Subcutaneous abdominal adipose tissue (tissue), 5 donors: ENCODE results near the gene NLGN1.
"Not testable (repeated sequence)": the region's sequence is repeated elsewhere in the genome, so short reads cannot be mapped to it uniquely, and the experiment has no call there.

ENCODE experiments used
- H3K27ac ChIP-seq: one replicate; pipeline ENCODE4 v1.7.0; 2013; ENCODE audit warnings: low read depth, mild to moderate bottlenecking, inconsistent platforms, low read length, moderate library complexity
- H3K27me3 ChIP-seq, 5 donors: one replicate each; pipeline ENCODE4 v1.7.0; 2013; ENCODE audit warnings: low read length in 5 of 5, inconsistent platforms in 1 of 5; ENCODE audit not compliant: control insufficient read depth in 5 of 5, insufficient read depth in 4 of 5
- H3K36me3 ChIP-seq, 5 donors: one replicate each; pipeline ENCODE4 v1.7.0; 2013; ENCODE audit warnings: low read length in 5 of 5; ENCODE audit not compliant: control insufficient read depth in 5 of 5, insufficient read depth in 5 of 5
- H3K4me1 ChIP-seq, 5 donors: one replicate each; pipeline ENCODE4 v1.7.0; 2013; ENCODE audit warnings: low read length in 5 of 5, mild to moderate bottlenecking in 3 of 5, moderate library complexity in 1 of 5; ENCODE audit not compliant: control insufficient read depth in 5 of 5, insufficient read depth in 5 of 5
- H3K4me3 ChIP-seq, 5 donors: one replicate each; pipeline ENCODE4 v1.7.0; 2013; ENCODE audit warnings: low read length in 5 of 5, low read depth in 1 of 5
- H3K9ac ChIP-seq, 5 donors: one replicate each; pipeline ENCODE4 v1.7.0; 2013; ENCODE audit warnings: low read length in 5 of 5, mild to moderate bottlenecking in 4 of 5, moderate library complexity in 3 of 5
- H3K9me3 ChIP-seq, 5 donors: one replicate each; pipeline ENCODE4 v1.7.0; 2013; ENCODE audit warnings: low read length in 5 of 5; ENCODE audit not compliant: control insufficient read depth in 5 of 5
- donor health status: healthy.
- donor health status: healthy.
- donor health status: healthy.
- donor health status: healthy.
- donor health status: healthy.

Gene NLGN1

GRCh38 chr3:174223042-174223441, 825.5 kb downstream of the NLGN1 start:
- no peaks in the 10 kb centered on the region for H3K27me3 ChIP-seq
- H3K27ac ChIP-seq, result no peak overlapping the region
- H3K9ac ChIP-seq, result no peak overlapping the region
- no peaks in the 10 kb centered on the region for H3K9me3 ChIP-seq
- H3K4me1 ChIP-seq, result no peaks in the 10 kb centered on the region
- no peak overlapping the region for H3K4me3 ChIP-seq
- H3K36me3 ChIP-seq, result no peaks in the 10 kb centered on the region

- Histone ChIP-seq H3K27ac (no peak overlapping the region), H3K9ac (no peak overlapping the region)
Observed at GRCh38 chr3:174223626-174224025, 826.1 kb downstream of the NLGN1 start.

GRCh38 chr3:174229916-174230315, 832.4 kb downstream of the NLGN1 start:
- Histone ChIP-seq H3K27ac (no peak overlapping the region), H3K4me3 (no peak overlapping the region), H3K27me3 (no peaks in the 10 kb centered on the region), H3K36me3 (no peaks in the 10 kb centered on the region), H3K4me1 (no peaks in the 10 kb centered on the region), H3K9ac (no peak overlapping the region), H3K9me3 (no peaks in the 10 kb centered on the region)

More at GRCh38 chr3:174223626-174224025, 826.1 kb downstream of the NLGN1 start:
- H3K27me3 ChIP-seq, result no peaks in the 10 kb centered on the region
- no peaks in the 10 kb centered on the region for H3K36me3 ChIP-seq
- no peaks in the 10 kb centered on the region for H3K9me3 ChIP-seq
- H3K4me3 ChIP-seq, result no peak overlapping the region
- H3K4me1 ChIP-seq, result no peaks in the 10 kb centered on the region

GRCh38 chr3:174232028-174232657, 834.6 kb downstream of the NLGN1 start:
- not testable (repeated sequence) for H3K36me3 ChIP-seq, H3K4me1 ChIP-seq, H3K27ac ChIP-seq

GRCh38 chr3:174232658-174233429, 835.3 kb downstream of the NLGN1 start:
- no peaks in the 10 kb centered on the region for H3K27me3 ChIP-seq
- H3K9ac ChIP-seq, result no peak overlapping the region
- H3K4me3 ChIP-seq, result no peak overlapping the region
- no peaks in the 10 kb centered on the region for H3K36me3 ChIP-seq
- no peak overlapping the region for H3K27ac ChIP-seq
- H3K4me1 ChIP-seq, result no peaks in the 10 kb centered on the region
- H3K9me3 ChIP-seq, result no peaks in the 10 kb centered on the region

More at GRCh38 chr3:174232028-174232657, 834.6 kb downstream of the NLGN1 start:
- H3K27me3 ChIP-seq, H3K4me3 ChIP-seq, H3K9ac ChIP-seq, H3K9me3 ChIP-seq: not testable (repeated sequence)

- Histone ChIP-seq H3K27me3 (no peaks in the 10 kb centered on the region), H3K9me3 (no peaks in the 10 kb centered on the region), H3K4me1 (no peaks in the 10 kb centered on the region), H3K9ac (no peak overlapping the region), H3K27ac (no peak overlapping the region), H3K4me3 (no peak overlapping the region), H3K36me3 (no peaks in the 10 kb centered on the region)
Observed at GRCh38 chr3:174233511-174233910, 836.0 kb downstream of the NLGN1 start.

GRCh38 chr3:174242311-174243041, 844.9 kb downstream of the NLGN1 start:
- peaks cover 0 to 9% (median 0%) of the 10 kb centered on the region in 5 donors for H3K4me1 ChIP-seq
- H3K9ac ChIP-seq, result no peak overlapping the region
- H3K36me3 ChIP-seq, result no peaks in the 10 kb centered on the region
- no peak overlapping the region for H3K27ac ChIP-seq
- H3K4me3 ChIP-seq, result no peak overlapping the region
- H3K9me3 ChIP-seq, result no peaks in the 10 kb centered on the region
- H3K27me3 ChIP-seq, result no peaks in the 10 kb centered on the region

GRCh38 chr3:174243171-174243570, 845.6 kb downstream of the NLGN1 start:
- peaks cover 0 to 9% (median 0%) of the 10 kb centered on the region in 5 donors for H3K4me1 ChIP-seq
- H3K27me3 ChIP-seq, result no peaks in the 10 kb centered on the region
- H3K27ac ChIP-seq, result no peak overlapping the region
- no peaks in the 10 kb centered on the region for H3K36me3 ChIP-seq
- no peak overlapping the region for H3K9ac ChIP-seq
- H3K4me3 ChIP-seq, result no peak overlapping the region
- no peaks in the 10 kb centered on the region for H3K9me3 ChIP-seq

GRCh38 chr3:174247687-174248152, 850.2 kb downstream of the NLGN1 start:
- no peaks in the 10 kb centered on the region for H3K27me3 ChIP-seq
- H3K9me3 ChIP-seq, result no peaks in the 10 kb centered on the region
- H3K4me3 ChIP-seq, result no peak overlapping the region
- H3K36me3 ChIP-seq, result no peaks in the 10 kb centered on the region
- H3K4me1 ChIP-seq, result peaks cover 0 to 2% (median 0%) of the 10 kb centered on the region in 5 donors
- H3K9ac ChIP-seq, result no peak overlapping the region
- no peak overlapping the region for H3K27ac ChIP-seq

GRCh38 chr3:174251681-174252080, 854.1 kb downstream of the NLGN1 start:
- Histone ChIP-seq H3K36me3 (no peaks in the 10 kb centered on the region), H3K27me3 (no peaks in the 10 kb centered on the region), H3K27ac (no peak overlapping the region), H3K4me1 (no peaks in the 10 kb centered on the region), H3K9ac (no peak overlapping the region), H3K9me3 (peaks cover 0 to 2% (median 0%) of the 10 kb centered on the region in 5 donors), H3K4me3 (no peak overlapping the region)
